GM19328 (cell line): ENCODE data around the gene RBM23.
A peak's percentile ranks its signal among the peaks of the same experiment; 100 is the strongest.

Experiments used
- ATAC-seq: cut with Tn5 transposase; IDR thresholded peaks from one replicate; pipeline ENCODE4 v1.9.1; 2021; ENCODE audit warnings: mild to moderate bottlenecking, moderate library complexity; ENCODE audit not compliant: unreplicated experiment

RBM23 gene

GRCh38 chr14:22887260-22887989 lies 31.5 kb downstream of the RBM23 start:
- ATAC-seq, result no peak

- ATAC-seq, result peak; percentile 48
Observed at GRCh38 chr14:22886500-22887259, 32.3 kb downstream of the RBM23 start.

- ATAC-seq, result no peak
Observed at GRCh38 chr14:22885975-22886374, 33.0 kb downstream of the RBM23 start.

GRCh38 chr14:22884738-22885523 lies 34.0 kb downstream of the RBM23 start:
- no peak for ATAC-seq

- no peak for ATAC-seq
Observed at GRCh38 chr14:22884076-22884737, 34.7 kb downstream of the RBM23 start.

- no peak for ATAC-seq
Observed at GRCh38 chr14:22883173-22883976, 35.6 kb downstream of the RBM23 start, which contains the start of gene REM2. Gene REM2, plus strand, starts transcription at chr14:22883222. Its CDS starts 66 bp downstream, at chr14:22883288.

GRCh38 chr14:22882529-22883172 lies 36.3 kb downstream of the RBM23 start:
- ATAC-seq, result no peak

GRCh38 chr14:22882064-22882463 lies 36.9 kb downstream of the RBM23 start:
- no peak for ATAC-seq

- no peak for ATAC-seq
Observed at GRCh38 chr14:22878271-22879246, 40.4 kb downstream of the RBM23 start.

GRCh38 chr14:22877000-22877501 lies 41.9 kb downstream of the RBM23 start:
- ATAC-seq, result no peak

- no peak for ATAC-seq
Observed at GRCh38 chr14:22875748-22876319, 43.1 kb downstream of the RBM23 start.

GRCh38 chr14:22875003-22875747 lies 43.8 kb downstream of the RBM23 start:
- no peak for ATAC-seq

GRCh38 chr14:22872833-22873520 lies 46.0 kb downstream of the RBM23 start:
- ATAC-seq, result no peak

- peak; percentile 7 for ATAC-seq
Observed at GRCh38 chr14:22872033-22872832, 46.7 kb downstream of the RBM23 start.

- ATAC-seq, result peak; percentile 78
Observed at GRCh38 chr14:22871224-22872032, 47.5 kb downstream of the RBM23 start, which contains the start of gene LRP10. Gene LRP10, plus strand, starts transcription at chr14:22871740. Its CDS starts 564 bp downstream, at chr14:22872304.
